Sigmoid colon (tissue), 3 donors: ENCODE results near the gene GPR87.

Experiments used
- POLR2A ChIP-seq, 2 donors: fragments of 450-650 bp; IDR thresholded peaks; one replicate each; pipeline ENCODE4 v1.6.1; 2016; ENCODE audit warnings: antibody characterized with exemption in 2 of 2, mild to moderate bottlenecking in 2 of 2, moderate library complexity in 2 of 2
- TF ChIP-seq, protein P1 (sequence below), 4 experiments: fragments of 450-650 bp in 3 of 4; fragments of 200-600 bp in 1 of 4; IDR thresholded peaks; one replicate each; pipeline ENCODE4 v1.5.1; 2016 to 2019; ENCODE audit warnings: antibody characterized with exemption in 4 of 4, mild to moderate bottlenecking in 3 of 4, moderate library complexity in 2 of 4

DNA sequence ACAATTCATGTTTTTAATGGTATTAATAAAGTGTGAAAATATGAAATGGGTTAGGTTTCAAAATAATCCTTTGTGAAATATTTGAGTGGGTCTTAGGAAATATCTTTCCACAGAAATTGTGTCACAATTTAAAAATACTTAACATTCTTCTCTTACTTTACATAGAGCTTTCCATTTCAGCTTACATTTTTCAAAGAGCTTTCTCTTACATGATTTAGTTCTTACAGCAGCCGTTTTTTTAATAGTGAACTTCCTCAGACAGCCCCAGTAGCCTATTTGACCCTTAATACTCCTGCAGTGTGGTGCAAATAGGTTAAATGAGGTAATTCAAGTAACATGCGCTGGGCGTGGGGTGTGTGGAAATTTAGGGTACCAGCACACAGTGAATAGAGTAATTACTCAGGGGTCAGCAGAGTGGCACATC is 46.1 kb upstream of the GPR87 start:
- TF ChIP-seq POLR2A (IDR thresholded peaks at IDR 0.05) = no peak
- TF ChIP-seq, protein P1, sequence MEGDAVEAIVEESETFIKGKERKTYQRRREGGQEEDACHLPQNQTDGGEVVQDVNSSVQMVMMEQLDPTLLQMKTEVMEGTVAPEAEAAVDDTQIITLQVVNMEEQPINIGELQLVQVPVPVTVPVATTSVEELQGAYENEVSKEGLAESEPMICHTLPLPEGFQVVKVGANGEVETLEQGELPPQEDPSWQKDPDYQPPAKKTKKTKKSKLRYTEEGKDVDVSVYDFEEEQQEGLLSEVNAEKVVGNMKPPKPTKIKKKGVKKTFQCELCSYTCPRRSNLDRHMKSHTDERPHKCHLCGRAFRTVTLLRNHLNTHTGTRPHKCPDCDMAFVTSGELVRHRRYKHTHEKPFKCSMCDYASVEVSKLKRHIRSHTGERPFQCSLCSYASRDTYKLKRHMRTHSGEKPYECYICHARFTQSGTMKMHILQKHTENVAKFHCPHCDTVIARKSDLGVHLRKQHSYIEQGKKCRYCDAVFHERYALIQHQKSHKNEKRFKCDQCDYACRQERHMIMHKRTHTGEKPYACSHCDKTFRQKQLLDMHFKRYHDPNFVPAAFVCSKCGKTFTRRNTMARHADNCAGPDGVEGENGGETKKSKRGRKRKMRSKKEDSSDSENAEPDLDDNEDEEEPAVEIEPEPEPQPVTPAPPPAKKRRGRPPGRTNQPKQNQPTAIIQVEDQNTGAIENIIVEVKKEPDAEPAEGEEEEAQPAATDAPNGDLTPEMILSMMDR (IDR thresholded peaks at IDR 0.05) = no peak
